Measurements from ENCODE around the gene ANKLE1.
"Not testable (repeated sequence)": the region's sequence is repeated elsewhere in the genome, so short reads cannot be mapped to it uniquely, and the experiment has no call there.

Gene ANKLE1

GRCh38 chr19:17285415-17286135 lies 3.9 kb downstream of the ANKLE1 start:
- DNase-seq: no peak

- no peak for DNase-seq
Observed at GRCh38 chr19:17286263-17286662, 4.6 kb downstream of the ANKLE1 start.

GRCh38 chr19:17286752-17287151 lies 5.1 kb downstream of the ANKLE1 start:
- DNase-seq: no peak

- no peak for DNase-seq
Observed at GRCh38 chr19:17289489-17289888, 7.8 kb downstream of the ANKLE1 start.

- DNase-seq: peak; percentile 84
Observed at GRCh38 chr19:17292301-17293074, 10.8 kb downstream of the ANKLE1 start.

- no peak for DNase-seq
Observed at GRCh38 chr19:17293605-17294004, 11.9 kb downstream of the ANKLE1 start.

- no peak for DNase-seq
Observed at GRCh38 chr19:17294051-17294891, 12.6 kb downstream of the ANKLE1 start.

GRCh38 chr19:17295551-17295950 lies 13.8 kb downstream of the ANKLE1 start:
- not testable (repeated sequence) for DNase-seq

- DNase-seq: peak; percentile 56
Observed at GRCh38 chr19:17296273-17296672, 14.6 kb downstream of the ANKLE1 start.

GRCh38 chr19:17296976-17297375 lies 15.3 kb downstream of the ANKLE1 start:
- peak; percentile 87 for DNase-seq

- DNase-seq: no peak
Observed at GRCh38 chr19:17300992-17301619, 19.4 kb downstream of the ANKLE1 start.

GRCh38 chr19:17302391-17303166 lies 20.9 kb downstream of the ANKLE1 start:
- no peak for DNase-seq

GRCh38 chr19:17303167-17303939 lies 21.7 kb downstream of the ANKLE1 start, which contains the start of gene ABHD8:
Gene ABHD8 (minus strand): TSS chr19:17303425. CDS start chr19:17301616, 1,809 bp downstream.
- DNase-seq: peak; percentile 83

GRCh38 chr19:17303940-17304267 lies 22.2 kb downstream of the ANKLE1 start:
- no peak for DNase-seq

- no peak for DNase-seq
Observed at GRCh38 chr19:17304386-17305215, 22.9 kb downstream of the ANKLE1 start.

GRCh38 chr19:17305216-17305516 lies 23.5 kb downstream of the ANKLE1 start:
- DNase-seq: no peak

GRCh38 chr19:17305517-17306284 lies 24.0 kb downstream of the ANKLE1 start, which contains the start of gene MRPL34:
Gene MRPL34 (plus strand): TSS chr19:17305872. CDS start chr19:17305893, 21 bp downstream.
- DNase-seq: peak; percentile 99

- DNase-seq: no peak
Observed at GRCh38 chr19:17306285-17306714, 24.6 kb downstream of the ANKLE1 start.

- DNase-seq: no peak
Observed at GRCh38 chr19:17307876-17308377, 26.2 kb downstream of the ANKLE1 start.
